Stimulated activated CD8-positive, alpha-beta memory T cell treated with anti-CD3 and anti-CD28 coated beads, Interleukin-12 subunit alpha, Interleukin-12 subunit beta, amount 100 ng/mL, for 1 hour (primary cell): ENCODE results near the gene CEP162.
"Not testable (repeated sequence)": the region's sequence is repeated elsewhere in the genome, so short reads cannot be mapped to it uniquely, and the experiment has no call there.

Experiments
- DNase-seq: peaks from one replicate; pipeline ENCODE4 v3.0.0-alpha.2; 2020; ENCODE audit warnings: low read depth

CEP162 gene

GRCh38 chr6:84227434-84228197 is at the start of gene CEP162:
TSS of gene CEP162 (minus strand) at chr6:84227643. CDS start at chr6:84226393, 1,250 bp downstream.
- peak; percentile 81 for DNase-seq

GRCh38 chr6:84274856-84275255 is 47.4 kb upstream of the CEP162 start:
- no peak for DNase-seq

- no peak for DNase-seq
These were observed 45.8 kb upstream of the CEP162 start for GRCh38 chr6:84273048-84273809.

GRCh38 chr6:84272298-84272697 is 44.9 kb upstream of the CEP162 start:
- no peak for DNase-seq

GRCh38 chr6:84271061-84271716 is 43.7 kb upstream of the CEP162 start:
- DNase-seq, result no peak

- no peak for DNase-seq
These were observed 42.7 kb upstream of the CEP162 start for GRCh38 chr6:84269947-84270733.

GRCh38 chr6:84268781-84269180 is 41.3 kb upstream of the CEP162 start:
- no peak for DNase-seq

GRCh38 chr6:84263557-84263956 is 36.1 kb upstream of the CEP162 start:
- DNase-seq, result no peak

- DNase-seq, result no peak
These were observed 33.5 kb upstream of the CEP162 start for GRCh38 chr6:84260926-84261325.

GRCh38 chr6:84260196-84260595 is 32.8 kb upstream of the CEP162 start:
- DNase-seq, result no peak

GRCh38 chr6:84258866-84259265 is 31.4 kb upstream of the CEP162 start:
- no peak for DNase-seq

GRCh38 chr6:84258268-84258667 is 30.8 kb upstream of the CEP162 start:
- no peak for DNase-seq

GRCh38 chr6:84255641-84256040 is 28.2 kb upstream of the CEP162 start:
- no peak for DNase-seq

- no peak for DNase-seq
These were observed 25.9 kb upstream of the CEP162 start for GRCh38 chr6:84253380-84253779.

GRCh38 chr6:84251891-84252539 is 24.6 kb upstream of the CEP162 start:
- no peak for DNase-seq

- DNase-seq, result no peak
These were observed 22.3 kb upstream of the CEP162 start for GRCh38 chr6:84249724-84250123.

- not testable (repeated sequence) for DNase-seq
These were observed 17.1 kb upstream of the CEP162 start for GRCh38 chr6:84244416-84245081.

- DNase-seq, result no peak
These were observed 15.8 kb upstream of the CEP162 start for GRCh38 chr6:84243240-84243639.

- DNase-seq, result no peak
These were observed 14.8 kb upstream of the CEP162 start for GRCh38 chr6:84242265-84242664.

GRCh38 chr6:84228198-84228543 is 728 bp upstream of the CEP162 start:
- no peak for DNase-seq

GRCh38 chr6:84227044-84227433 is 404 bp downstream of the CEP162 start:
- DNase-seq, result no peak
